Measurements from ENCODE around the gene UGT8.

The UGT8 gene

GRCh38 chr4:114690571-114690970, 92.0 kb downstream of the UGT8 start:
- DNase-seq (ENCODE audit: low spot score): no peak

GRCh38 chr4:114691865-114692264, 93.3 kb downstream of the UGT8 start:
- no peak for DNase-seq (ENCODE audit: low spot score)

- DNase-seq (ENCODE audit: low spot score): no peak
Measured at GRCh38 chr4:114692958-114693357, 94.4 kb downstream of the UGT8 start.

GRCh38 chr4:114694770-114695169, 96.2 kb downstream of the UGT8 start:
- DNase-seq (ENCODE audit: low spot score): peak; percentile 49

- no peak for DNase-seq (ENCODE audit: low spot score)
Measured at GRCh38 chr4:114698231-114698630, 99.6 kb downstream of the UGT8 start.

GRCh38 chr4:114701491-114701890, 102.9 kb downstream of the UGT8 start:
- no peak for DNase-seq (ENCODE audit: low spot score)

- no peak for DNase-seq (ENCODE audit: low spot score)
Measured at GRCh38 chr4:114717432-114717831, 118.8 kb downstream of the UGT8 start.

- no peak for DNase-seq (ENCODE audit: low spot score)
Measured at GRCh38 chr4:114725066-114725465, 126.5 kb downstream of the UGT8 start.

- no peak for DNase-seq (ENCODE audit: low spot score)
Measured at GRCh38 chr4:114727461-114727860, 128.9 kb downstream of the UGT8 start.
